Breast epithelium (tissue), 4 donors: ENCODE results near the gene CDK5RAP3. TPM values are rescaled to one million over a fixed set of nuclear protein-coding genes. Genes with fewer than 3 reads are reported as not detected.

Source experiments
- DNase-seq, 2 donors: peaks; one replicate each; pipeline ENCODE4 v3.0.0-alpha.2; 2019; ENCODE audit warnings: low spot score in 2 of 2
- H3K27ac ChIP-seq, 2 donors: fragments of 200-600 bp; sonication (generic) in 1 of 2; one replicate each; pipeline ENCODE4 v1.5.1; 2016 to 2019; ENCODE audit warnings: mild to moderate bottlenecking in 1 of 2
- H3K27me3 ChIP-seq, 2 donors: fragments of 200-600 bp; sonication (generic) in 1 of 2; one replicate each; pipeline versions ENCODE4 v1.5.1 to v1.6.0; 2017 to 2019; ENCODE audit warnings: control low read depth in 1 of 2, mild to moderate bottlenecking in 1 of 2
- H3K36me3 ChIP-seq: fragments of 200-600 bp; one replicate; pipeline ENCODE4 v1.5.1; 2019
- H3K4me1 ChIP-seq, 2 donors: fragments of 200-600 bp; sonication (generic); one replicate each; pipeline ENCODE4 v1.5.1; 2016 to 2019; ENCODE audit warnings: control low read depth in 1 of 2
- H3K4me3 ChIP-seq, 3 donors: fragments of 200-600 bp; sonication (generic); 1 replicate in 2 of 3; 2 replicates in 1 of 3; pipeline ENCODE4 v1.5.1; 2016 to 2019; ENCODE audit warnings: mild to moderate bottlenecking in 3 of 3, moderate library complexity in 2 of 3
- H3K9me3 ChIP-seq, 2 donors: fragments of 200-600 bp; sonication (generic) in 1 of 2; one replicate each; pipeline ENCODE4 v1.5.1; 2016 to 2019; ENCODE audit warnings: control low read depth in 1 of 2
- CTCF ChIP-seq, 3 donors: fragments of 450-650 bp; IDR thresholded peaks; one replicate each; pipeline ENCODE4 v1.5.1; 2016 to 2017; ENCODE audit warnings: antibody characterized with exemption in 3 of 3, mild to moderate bottlenecking in 3 of 3, moderate library complexity in 3 of 3
- POLR2A ChIP-seq: fragments of 450-650 bp; IDR thresholded peaks from one replicate; pipeline ENCODE4 v1.6.1; 2016; ENCODE audit warnings: antibody characterized with exemption, mild to moderate bottlenecking, moderate library complexity
- POLR2AphosphoS5 ChIP-seq, 3 donors: sonication (generic); formaldehyde crosslinking; IDR thresholded peaks; one replicate each; pipeline ENCODE4 v1.6.1; 2017; ENCODE audit warnings: antibody characterized with exemption in 3 of 3
- intact Hi-C: fragments of 100-400 bp; cut with DNase I; formaldehyde crosslinking; loops from one replicate; pipeline ENCODE4 v1.15.1; 2023; ENCODE audit warnings: low total_unique reads
- total RNA-seq, 3 donors: library from RNA; depleted of rRNA; stranded (reverse); fragments of >200 nt; gene quantifications; one replicate each; pipeline ENCODE4 v1.1.0, GENCODE V29; 2016

CDK5RAP3 gene
- total RNA-seq, 3 donors from 2014 or later: 121 to 198 (median 183) TPM

- Histone ChIP-seq H3K27me3 (no peaks in the 10 kb centered on the region), H3K27ac (no peak overlapping the region), H3K36me3 (no peaks in the 10 kb centered on the region), H3K9me3 (no peaks in the 10 kb centered on the region), H3K4me3 (no peak overlapping the region), H3K4me1 (no peaks in the 10 kb centered on the region)
- DNase-seq: no peak
- TF ChIP-seq POLR2A: no peak
- no peak for TF ChIP-seq POLR2AphosphoS5 (IDR thresholded peaks at IDR 0.05)
- no peak for TF ChIP-seq CTCF (IDR thresholded peaks at IDR 0.05)
- intact Hi-C loops: no loop called here
Observed at GRCh38 chr17:47989159-47989558, 18.2 kb downstream of the CDK5RAP3 start.

DNA sequence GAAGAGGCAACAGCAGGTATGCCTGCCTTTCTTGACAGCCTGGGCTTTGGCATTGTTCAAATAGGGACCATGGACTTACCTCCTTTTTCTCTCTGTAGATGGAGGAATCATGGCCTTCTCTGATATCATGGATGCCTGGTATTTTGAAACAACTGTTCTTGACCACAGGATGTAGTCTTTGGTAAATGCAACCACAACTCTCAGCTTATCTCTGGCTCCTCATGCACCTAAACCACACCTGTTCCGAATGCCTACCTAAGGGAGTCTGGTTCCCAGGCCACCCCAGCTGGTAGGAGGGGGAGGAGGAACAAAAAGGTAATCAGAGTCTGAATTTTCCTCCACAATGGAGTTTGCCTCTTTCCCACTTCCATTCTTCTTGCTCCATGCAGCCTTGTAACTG is 18.8 kb downstream of the CDK5RAP3 start:
- Histone ChIP-seq H3K4me1 (no peaks in the 10 kb centered on the region), H3K9me3 (no peaks in the 10 kb centered on the region), H3K27ac (no peak overlapping the region), H3K4me3 (no peak overlapping the region), H3K36me3 (no peaks in the 10 kb centered on the region), H3K27me3 (no peaks in the 10 kb centered on the region)
- intact Hi-C loops: no loop called here
- no peak for TF ChIP-seq POLR2AphosphoS5 (IDR thresholded peaks at IDR 0.05)
- TF ChIP-seq CTCF (IDR thresholded peaks at IDR 0.05): no peak
- TF ChIP-seq POLR2A: no peak
- DNase-seq: no peak

DNA sequence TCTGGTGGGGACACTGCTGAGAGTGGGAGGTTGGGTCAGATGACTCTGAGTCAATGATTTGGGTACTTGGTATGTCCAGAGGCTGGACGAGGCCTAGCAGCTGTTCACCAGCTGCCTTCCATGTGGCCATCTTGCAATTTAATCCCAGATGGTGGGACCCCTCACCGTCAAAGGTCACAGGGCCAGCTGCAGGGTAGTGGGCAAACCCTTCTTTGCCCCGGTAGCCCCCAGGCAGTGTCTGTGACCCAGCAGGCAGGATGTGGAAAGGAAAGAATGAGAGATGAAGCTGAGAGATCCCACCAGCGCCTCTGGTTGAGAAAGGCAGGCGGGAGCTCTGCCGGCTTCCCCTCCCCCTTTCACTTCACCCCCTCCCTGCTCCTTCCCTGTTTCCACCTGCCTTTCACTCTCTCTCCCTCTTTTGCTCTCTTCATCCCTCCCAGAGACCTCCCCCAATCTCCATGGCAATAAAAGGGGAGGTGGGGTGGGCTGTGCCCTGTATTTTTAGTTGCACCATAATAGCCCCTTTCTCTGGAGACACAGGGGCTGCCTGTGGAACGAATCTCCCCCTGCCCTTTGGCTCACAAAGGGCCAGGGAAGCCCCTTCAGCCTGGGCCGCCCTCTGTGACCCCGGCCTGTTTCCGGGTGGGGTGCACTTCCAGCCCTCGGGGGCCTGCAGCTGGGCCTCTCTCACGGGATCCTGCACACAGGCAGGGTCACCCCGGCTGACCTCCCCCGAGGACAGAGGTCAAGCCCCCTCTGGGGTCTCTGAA is 20.2 kb downstream of the CDK5RAP3 start:
- TF ChIP-seq CTCF (IDR thresholded peaks at IDR 0.05) (no peak), POLR2AphosphoS5 (IDR thresholded peaks at IDR 0.05) (no peak), POLR2A (no peak)
- Histone ChIP-seq H3K27me3 (no peaks in the 10 kb centered on the region), H3K4me3 (no peak overlapping the region), H3K9me3 (no peaks in the 10 kb centered on the region), H3K4me1 (no peaks in the 10 kb centered on the region), H3K27ac (no peak overlapping the region), H3K36me3 (no peaks in the 10 kb centered on the region)
- intact Hi-C loops: no loop called here
- no peak for DNase-seq

DNA sequence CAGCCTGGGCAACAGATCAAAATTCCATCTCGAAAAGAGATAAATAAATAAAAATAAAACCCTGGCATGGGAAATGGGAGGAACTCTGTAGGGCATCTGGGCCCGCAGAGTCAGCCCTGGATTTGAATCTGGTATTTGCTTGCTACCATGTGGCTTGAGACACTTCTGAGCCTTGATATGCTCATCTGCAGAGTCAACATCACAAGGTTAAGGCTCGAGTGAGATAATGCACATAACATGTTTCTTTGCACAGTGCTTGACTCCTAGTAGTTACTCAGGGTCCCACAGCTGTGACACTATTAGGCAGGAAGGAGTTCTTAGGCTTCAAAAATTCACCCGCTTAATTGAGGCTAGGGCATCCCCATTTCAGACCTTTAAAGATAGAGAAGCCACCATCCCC is 21.3 kb downstream of the CDK5RAP3 start:
- Histone ChIP-seq H3K36me3 (no peaks in the 10 kb centered on the region), H3K27ac (no peak overlapping the region), H3K9me3 (no peaks in the 10 kb centered on the region), H3K27me3 (no peaks in the 10 kb centered on the region), H3K4me1 (no peaks in the 10 kb centered on the region), H3K4me3 (no peak overlapping the region)
- TF ChIP-seq POLR2AphosphoS5 (IDR thresholded peaks at IDR 0.05): no peak
- no peak for TF ChIP-seq CTCF (IDR thresholded peaks at IDR 0.05)
- no peak for TF ChIP-seq POLR2A
- no peak for DNase-seq
- intact Hi-C loops: no loop called here

GRCh38 chr17:47993031-47993564 is 22.2 kb downstream of the CDK5RAP3 start:
- TF ChIP-seq POLR2AphosphoS5 (IDR thresholded peaks at IDR 0.05) (no peak), POLR2A (no peak), CTCF (IDR thresholded peaks at IDR 0.05) (no peak)
- Histone ChIP-seq H3K27me3 (no peaks in the 10 kb centered on the region), H3K4me3 (no peak overlapping the region), H3K4me1 (no peaks in the 10 kb centered on the region), H3K9me3 (no peaks in the 10 kb centered on the region), H3K27ac (no peak overlapping the region), H3K36me3 (no peaks in the 10 kb centered on the region)
- DNase-seq: no peak
- intact Hi-C loops: no loop called here
